Thyroid gland (tissue), 4 donors: ENCODE results near the gene KLHL17.

ENCODE experiments used
- CTCF ChIP-seq, 6 experiments: fragments of 200-600 bp in 3 of 6; fragments of 450-650 bp in 3 of 6; sonication (generic) in 3 of 6; IDR thresholded peaks; one replicate each; pipeline ENCODE4 v1.5.1; 2016 to 2019; ENCODE audit warnings: antibody characterized with exemption in 6 of 6, mild to moderate bottlenecking in 2 of 6, inconsistent platforms in 1 of 6, moderate library complexity in 1 of 6
- POLR2A ChIP-seq, 2 donors: fragments of 450-650 bp; IDR thresholded peaks; one replicate each; pipeline ENCODE4 v1.6.1; 2017; ENCODE audit warnings: antibody characterized with exemption in 2 of 2, mild to moderate bottlenecking in 2 of 2, moderate library complexity in 1 of 2

- TF ChIP-seq POLR2A (IDR thresholded peaks at IDR 0.05), result no peak
- no peak for TF ChIP-seq CTCF (IDR thresholded peaks at IDR 0.05)
These were observed 41.0 kb upstream of the KLHL17 start for GRCh38 chr1:919271-919872.
